ENCODE data around the gene ZBTB12.
"Not testable (repeated sequence)": the region's sequence is repeated elsewhere in the genome, so short reads cannot be mapped to it uniquely, and the experiment has no call there.

The ZBTB12 gene

GRCh38 chr6:31920811-31921210 lies 18.9 kb upstream of the ZBTB12 start:
- no peak for DNase-seq

- DNase-seq, result no peak
Measured at GRCh38 chr6:31919624-31920303, 17.9 kb upstream of the ZBTB12 start.

GRCh38 chr6:31918069-31918720 lies 16.3 kb upstream of the ZBTB12 start:
- DNase-seq, result no peak

GRCh38 chr6:31915756-31916155 lies 13.9 kb upstream of the ZBTB12 start:
- DNase-seq, result no peak

- DNase-seq, result no peak
Measured at GRCh38 chr6:31915351-31915750, 13.5 kb upstream of the ZBTB12 start.

- DNase-seq, result no peak
Measured at GRCh38 chr6:31911826-31912585, 10.1 kb upstream of the ZBTB12 start.

- DNase-seq, result not testable (repeated sequence)
Measured at GRCh38 chr6:31909298-31909697, 7.4 kb upstream of the ZBTB12 start.

GRCh38 chr6:31908791-31909190 lies 6.9 kb upstream of the ZBTB12 start:
- no peak for DNase-seq

- not testable (repeated sequence) for DNase-seq
Measured at GRCh38 chr6:31908255-31908654, 6.4 kb upstream of the ZBTB12 start.

- no peak for DNase-seq
Measured at GRCh38 chr6:31907158-31907813, 5.4 kb upstream of the ZBTB12 start.

- not testable (repeated sequence) for DNase-seq
Measured at GRCh38 chr6:31906727-31907126, 4.8 kb upstream of the ZBTB12 start.

GRCh38 chr6:31906122-31906521 lies 4.2 kb upstream of the ZBTB12 start:
- no peak for DNase-seq

- DNase-seq, result no peak
Measured at GRCh38 chr6:31905041-31905440, 3.2 kb upstream of the ZBTB12 start.

- no peak for DNase-seq
Measured at GRCh38 chr6:31903957-31904356, 2.1 kb upstream of the ZBTB12 start.

GRCh38 chr6:31901415-31901952 lies 402 bp downstream of the ZBTB12 start:
- peak; percentile 26 to 62 for DNase-seq

GRCh38 chr6:31900917-31901414 lies 920 bp downstream of the ZBTB12 start:
- DNase-seq, result no peak

- no peak for DNase-seq
Measured at GRCh38 chr6:31899882-31900722, 1.8 kb downstream of the ZBTB12 start.

GRCh38 chr6:31899215-31899614 lies 2.7 kb downstream of the ZBTB12 start:
- no peak for DNase-seq

GRCh38 chr6:31898383-31899011 lies 3.4 kb downstream of the ZBTB12 start:
- peak; percentile 53 to 79 for DNase-seq

GRCh38 chr6:31897612-31898382 lies 4.1 kb downstream of the ZBTB12 start, which contains the start of gene EHMT2:
Gene EHMT2, minus strand, starts transcription at chr6:31897698. Its CDS starts 21 bp downstream, at chr6:31897677.
- peak; percentile 29 to 83 for DNase-seq
